ENCODE data around the gene KHDC1. TPM values are rescaled to one million over a fixed set of nuclear protein-coding genes. Genes with fewer than 3 reads are reported as not detected.

The KHDC1 gene
- total and polyA plus RNA-seq, 2 of the 8 experiments (the other 6 are each of a cell fraction or from before 2014, with no cell fraction given) = 4.3 to 7.3 TPM

GRCh38 chr6:73234733-73235132 lies 28.3 kb downstream of the KHDC1 start:
- H4K8ac ChIP-seq (ENCODE audit: extremely low read depth, insufficient read depth, low read length) = no peak overlapping the region
- no peaks in the 10 kb centered on the region for H3K79me2 ChIP-seq (ENCODE audit: control insufficient read depth in 1 of 2, insufficient read depth in 2 of 2, low read length in 2 of 2)
- no peak overlapping the region for H2BK20ac ChIP-seq (ENCODE audit: low read length)
- no peak overlapping the region for H4K91ac ChIP-seq (replicated peaks; ENCODE audit: insufficient read length, low read length)
- H3K4ac ChIP-seq (replicated peaks; ENCODE audit: insufficient read length, low read depth, low read length) = no peak overlapping the region
- no peak overlapping the region for H3K14ac ChIP-seq (ENCODE audit: insufficient read length)
- H2BK12ac ChIP-seq (ENCODE audit: low read depth, low read length) = no peak overlapping the region
- ChIA-PET POLR2A (ENCODE audit: partially characterized antibody) (no interaction called here), CTCF (ENCODE audit: partially characterized antibody) (no interaction called here)
- no peak overlapping the region for H2BK15ac ChIP-seq (ENCODE audit: low read length)
- no peak overlapping the region for H4K5ac ChIP-seq (ENCODE audit: insufficient read length, low read depth, low read length)
- H3K18ac ChIP-seq (ENCODE audit: extremely low read depth, low read length) = no peak overlapping the region
- no peaks in the 10 kb centered on the region for H4K20me1 ChIP-seq (replicated peaks in 1 of 2; ENCODE audit: control insufficient read depth in 1 of 2, insufficient read depth in 2 of 2, low read length in 2 of 2)
- H3K4me2 ChIP-seq (ENCODE audit: insufficient read depth in 1 of 2, low read depth in 2 of 2, low read length in 2 of 2) = no peak overlapping the region
- H3K36me3 ChIP-seq (ENCODE audit: control insufficient read depth in 2 of 4, insufficient read depth in 4 of 4, low read length in 3 of 4) = no peaks in the 10 kb centered on the region
- FAIRE-seq = no peak
- H2AFZ ChIP-seq (ENCODE audit: low read length) = no peak overlapping the region
- no peaks in the 10 kb centered on the region for H3K79me1 ChIP-seq (ENCODE audit: low read depth, low read length)
- H3K4me1 ChIP-seq (replicated peaks in 1 of 4; ENCODE audit: control insufficient read depth in 3 of 4, insufficient read depth in 4 of 4, low read length in 3 of 4) = no peaks in the 10 kb centered on the region; a peak in 1 of 7 replicates
- DNase-seq (ENCODE audit: low read depth in 1 of 2, low spot score in 2 of 2) = no peak
- no peaks in the 10 kb centered on the region for H3K23me2 ChIP-seq (ENCODE audit: low read depth, low read length)
- H3K9ac ChIP-seq (replicated peaks in 1 of 4; ENCODE audit: extremely low read depth in 1 of 4, low read depth in 3 of 4, low read length in 3 of 4) = no peak overlapping the region
- H3K27ac ChIP-seq (ENCODE audit: low read depth, low read length) = no peak overlapping the region
- H2BK5ac ChIP-seq (ENCODE audit: low read depth, low read length) = no peak overlapping the region
- no peak overlapping the region for H2AK5ac ChIP-seq (ENCODE audit: low read depth, low read length)
- no peak overlapping the region for H3K4me3 ChIP-seq (ENCODE audit: extremely low read depth in 1 of 4, insufficient read depth in 2 of 4, low read depth in 3 of 4, low read length in 4 of 4)
- H3K9me3 ChIP-seq (ENCODE audit: insufficient read depth in 2 of 2, low read depth in 1 of 2, low read length in 1 of 2) = no peaks in the 10 kb centered on the region
- no peak overlapping the region for H3K23ac ChIP-seq (ENCODE audit: insufficient read length)
- H3K56ac ChIP-seq (replicated peaks; ENCODE audit: insufficient read length, low read depth, low read length) = no peak overlapping the region
- 92% methylated on average over 1 of the region's 1 CpG; no CpG with 5 or more reads in 1 of the 2 experiments for WGBS, 2 experiments (ENCODE audit: extremely low coverage in 1 of 2, insufficient coverage in 1 of 2, insufficient read length in 1 of 2, insufficient replicate concordance in 2 of 2, low coverage in 1 of 2, low lambda C conversion rate in 2 of 2, missing lambda C conversion rate in 1 of 2)
- H3K27me3 ChIP-seq (replicated peaks in 1 of 4; ENCODE audit: control insufficient read depth in 3 of 4, extremely low read depth in 1 of 4, insufficient read depth in 3 of 4, low read length in 3 of 4) = no peaks in the 10 kb centered on the region
- H2BK120ac ChIP-seq (replicated peaks; ENCODE audit: low read depth, low read length) = no peak overlapping the region
- TF ChIP-seq PHF8 (conservative IDR thresholded peaks at IDR 0.05; ENCODE audit: low read depth, low read length) = no peak
- TF ChIP-seq CREB1 (IDR thresholded peaks at IDR 0.05) = no peak
- no peak for TF ChIP-seq RFX5 (IDR thresholded peaks at IDR 0.05; ENCODE audit: borderline replicate concordance, low read depth, low read length)
- no peak for TF ChIP-seq BCL11A (IDR thresholded peaks at IDR 0.05; ENCODE audit: low read depth in 2 of 2, low read length in 2 of 2)
- TF ChIP-seq MAX (IDR thresholded peaks at IDR 0.05) = no peak
- TF ChIP-seq POU5F1 (IDR thresholded peaks at IDR 0.05; ENCODE audit: low read depth, low read length) = no peak
- TF ChIP-seq CBX5 (IDR thresholded peaks at IDR 0.05; ENCODE audit: low read depth, low read length) = no peak
- no peak for TF ChIP-seq TEAD4 (IDR thresholded peaks at IDR 0.05; ENCODE audit: low read depth, low read length)
- no peak for TF ChIP-seq TBP (IDR thresholded peaks at IDR 0.05; ENCODE audit: low read depth, low read length)

Measured in H1 (cell line).